Fibroblast of lung (primary cell): ENCODE measurements around the gene ACADSB. TPM values are rescaled to one million over a fixed set of nuclear protein-coding genes. Genes with fewer than 3 reads are reported as not detected.

Source experiments
- DNase-seq, 2 donors: peaks; one replicate each; pipeline versions ENCODE4 v3.0.0 to v3.0.0-alpha.2; 2010; ENCODE audit warnings: low read depth in 2 of 2
- H2AFZ ChIP-seq: 2 replicates; pipeline ENCODE4 v1.5.1; 2012; ENCODE audit warnings: low read length, control low read depth, inconsistent platforms
- H3K27ac ChIP-seq: 2 replicates; pipeline ENCODE4 v1.5.1; 2011; ENCODE audit warnings: low read length, control low read depth; ENCODE audit not compliant: insufficient read depth
- H3K27me3 ChIP-seq: 2 replicates; pipeline ENCODE4 v1.5.1; 2011; ENCODE audit warnings: mild to moderate bottlenecking, low read length; ENCODE audit not compliant: control insufficient read depth, insufficient read depth
- H3K36me3 ChIP-seq: 2 replicates; pipeline ENCODE4 v1.5.1; 2011; ENCODE audit warnings: low read length; ENCODE audit not compliant: control insufficient read depth, insufficient read depth
- H3K4me1 ChIP-seq: 2 replicates; pipeline ENCODE4 v1.5.1; 2011; ENCODE audit warnings: low read length; ENCODE audit not compliant: control insufficient read depth, insufficient read depth; ENCODE audit errors: extremely low read depth
- H3K4me2 ChIP-seq: 2 replicates; pipeline ENCODE4 v1.5.1; 2011; ENCODE audit warnings: low read length, control low read depth; ENCODE audit not compliant: insufficient read depth; ENCODE audit errors: extremely low read depth
- H3K4me3 ChIP-seq, 4 experiments: fragments of 200-600 bp in 1 of 4; sonication (generic) in 1 of 4; replicated peaks in 1 of 4; 2 replicates each; pipeline ENCODE4 v1.5.1; 2011 to 2016; ENCODE audit warnings: low read length in 4 of 4, low read depth in 3 of 4, mild to moderate bottlenecking in 3 of 4, control low read depth in 2 of 4, inconsistent platforms in 1 of 4, mixed read lengths in 1 of 4; ENCODE audit not compliant: insufficient read depth in 1 of 4; ENCODE audit errors: control extremely low read depth in 1 of 4
- H3K79me2 ChIP-seq: 2 replicates; pipeline ENCODE4 v1.5.1; 2012; ENCODE audit warnings: mild to moderate bottlenecking, low read length, inconsistent platforms; ENCODE audit not compliant: control insufficient read depth, insufficient read depth
- H3K9ac ChIP-seq: 2 replicates; pipeline ENCODE4 v1.5.1; 2011; ENCODE audit warnings: mild to moderate bottlenecking, low read length, control low read depth; ENCODE audit not compliant: insufficient read depth
- H3K9me3 ChIP-seq: 2 replicates; pipeline ENCODE4 v1.5.1; 2012; ENCODE audit warnings: low read depth, low read length; ENCODE audit not compliant: control insufficient read depth, insufficient read depth
- H4K20me1 ChIP-seq: 2 replicates; pipeline ENCODE4 v1.5.1; 2011; ENCODE audit warnings: low read length; ENCODE audit not compliant: control insufficient read depth, insufficient read depth; ENCODE audit errors: extremely low read depth
- CTCF ChIP-seq, 2 donors: IDR thresholded peaks in 1 of 2; conservative IDR thresholded peaks in 1 of 2; 1 replicate in 1 of 2; 2 replicates in 1 of 2; pipeline ENCODE4 v1.5.1; 2011 to 2012; ENCODE audit warnings: low read length in 2 of 2, control low read depth in 1 of 2, inconsistent platforms in 1 of 2, low read depth in 1 of 2, mild to moderate bottlenecking in 1 of 2
- EZH2 ChIP-seq: IDR thresholded peaks from 2 replicates; pipeline ENCODE4 v1.5.1; 2012; ENCODE audit warnings: low read length, control low read depth, mild to moderate bottlenecking; ENCODE audit errors: missing control alignments
- polyA plus RNA-seq, 2 donors: library from polyadenylated mRNA; depleted of rRNA in 1 of 2; stranded (reverse) in 1 of 2; unstranded in 1 of 2; fragments of >200 nt; gene quantifications; 2 replicates each; pipeline ENCODE4 v1.2.1, GENCODE V29; 2011 to 2012; ENCODE audit warnings: missing spikeins in 1 of 2
- total RNA-seq: library from RNA; depleted of rRNA; stranded (reverse); fragments of >200 nt; gene quantifications from 2 replicates; pipeline ENCODE4 v1.2.1, GENCODE V29; 2014

ACADSB gene
- total and polyA plus RNA-seq, 2 donors (not counting 1 experiment from before 2014, with no cell fraction given) = 5.6 to 11.3 TPM

GRCh38 chr10:123062726-123063125 lies 53.9 kb downstream of the ACADSB start:
- Histone ChIP-seq H4K20me1 (no peaks in the 10 kb centered on the region), H3K27ac (no peak overlapping the region), H3K27me3 (no peaks in the 10 kb centered on the region), H3K79me2 (no peaks in the 10 kb centered on the region), H3K36me3 (no peaks in the 10 kb centered on the region), H3K4me2 (no peak overlapping the region), H3K4me1 (no peaks in the 10 kb centered on the region), H3K9ac (no peak overlapping the region), H3K9me3 (no peaks in the 10 kb centered on the region), H3K4me3 (no peak overlapping the region), H2AFZ (no peak overlapping the region)
- TF ChIP-seq EZH2 (no peak), CTCF (conservative IDR thresholded peaks at IDR 0.05 in 1 of 2, IDR thresholded peaks at IDR 0.05 in 1 of 2; ENCODE audit: low read depth in 1 of 2, low read length in 2 of 2) (no peak)
- no peak for DNase-seq

GRCh38 chr10:123068087-123068853 lies 59.5 kb downstream of the ACADSB start:
- Histone ChIP-seq H3K79me2 (no peaks in the 10 kb centered on the region), H3K27me3 (no peaks in the 10 kb centered on the region), H3K4me2 (no peak overlapping the region), H3K9ac (no peak overlapping the region), H3K4me3 (no peak overlapping the region), H4K20me1 (no peaks in the 10 kb centered on the region), H2AFZ (no peak overlapping the region), H3K9me3 (no peaks in the 10 kb centered on the region), H3K27ac (no peak overlapping the region), H3K36me3 (no peaks in the 10 kb centered on the region), H3K4me1 (no peaks in the 10 kb centered on the region)
- DNase-seq = no peak
- TF ChIP-seq EZH2 (no peak), CTCF (conservative IDR thresholded peaks at IDR 0.05 in 1 of 2, IDR thresholded peaks at IDR 0.05 in 1 of 2; ENCODE audit: low read depth in 1 of 2, low read length in 2 of 2) (no peak)

- no peak overlapping the region for H3K4me2 ChIP-seq
- no peak for TF ChIP-seq EZH2
- TF ChIP-seq CTCF (conservative IDR thresholded peaks at IDR 0.05 in 1 of 2, IDR thresholded peaks at IDR 0.05 in 1 of 2; ENCODE audit: low read depth in 1 of 2, low read length in 2 of 2) = no peak
- no peak for DNase-seq
- H3K4me1 ChIP-seq = no peaks in the 10 kb centered on the region
- no peaks in the 10 kb centered on the region for H3K27me3 ChIP-seq
- no peak overlapping the region for H3K27ac ChIP-seq
- no peaks in the 10 kb centered on the region for H3K36me3 ChIP-seq
- H4K20me1 ChIP-seq = no peaks in the 10 kb centered on the region
- no peak overlapping the region for H3K9ac ChIP-seq
- H2AFZ ChIP-seq = no peak overlapping the region
- H3K4me3 ChIP-seq = no peak overlapping the region
- no peaks in the 10 kb centered on the region for H3K79me2 ChIP-seq
- H3K9me3 ChIP-seq = no peaks in the 10 kb centered on the region
Observed at GRCh38 chr10:123069246-123069986, 60.6 kb downstream of the ACADSB start.
